HEK293 (cell line): ENCODE measurements around the gene CDC42EP1.

Experiments
- BCL11B ChIP-seq: fragments of 450-650 bp; formaldehyde crosslinking; IDR thresholded peaks from 2 replicates; pipeline ENCODE4 v1.5.1; 2016; ENCODE audit warnings: low read depth, missing biosample characterization, missing genetic modification characterization
- ZNF114 ChIP-seq: fragments of 450-650 bp; formaldehyde crosslinking; IDR thresholded peaks from 2 replicates; pipeline ENCODE4 v1.5.0; 2017; ENCODE audit warnings: missing biosample characterization, missing genetic modification characterization
- ZNF324 ChIP-seq: fragments of 450-650 bp; formaldehyde crosslinking; IDR thresholded peaks from 2 replicates; pipeline ENCODE4 v1.5.1; 2016; ENCODE audit warnings: missing biosample characterization, missing genetic modification characterization
- TF ChIP-seq, protein P1 (sequence below): fragments of 450-650 bp; formaldehyde crosslinking; IDR thresholded peaks from 2 replicates; pipeline ENCODE4 v1.5.1; 2016; ENCODE audit warnings: missing biosample characterization, missing genetic modification characterization

DNA sequence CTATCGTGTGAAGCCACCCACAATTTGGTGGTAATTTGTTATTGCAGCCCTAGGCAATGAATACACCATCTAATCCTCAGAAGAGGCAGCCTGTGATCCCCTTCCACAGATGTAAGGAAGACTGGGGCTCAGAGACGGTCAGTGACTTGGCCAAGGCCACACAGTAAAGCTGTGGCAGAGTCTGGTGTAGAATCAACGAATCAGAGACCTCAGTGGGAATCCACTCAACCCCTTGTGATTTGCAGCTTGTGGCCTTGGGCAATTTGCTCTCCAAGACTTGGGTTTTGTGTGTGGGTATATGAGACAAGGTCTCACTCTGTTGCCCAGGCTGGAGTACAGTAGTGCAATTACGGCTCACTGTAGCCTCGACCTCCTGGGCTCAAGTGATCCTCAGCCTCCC, 17.7 kb downstream of the CDC42EP1 start:
- no peak for TF ChIP-seq ZNF114 (tag by site-specific recombination)
- TF ChIP-seq, protein P1, sequence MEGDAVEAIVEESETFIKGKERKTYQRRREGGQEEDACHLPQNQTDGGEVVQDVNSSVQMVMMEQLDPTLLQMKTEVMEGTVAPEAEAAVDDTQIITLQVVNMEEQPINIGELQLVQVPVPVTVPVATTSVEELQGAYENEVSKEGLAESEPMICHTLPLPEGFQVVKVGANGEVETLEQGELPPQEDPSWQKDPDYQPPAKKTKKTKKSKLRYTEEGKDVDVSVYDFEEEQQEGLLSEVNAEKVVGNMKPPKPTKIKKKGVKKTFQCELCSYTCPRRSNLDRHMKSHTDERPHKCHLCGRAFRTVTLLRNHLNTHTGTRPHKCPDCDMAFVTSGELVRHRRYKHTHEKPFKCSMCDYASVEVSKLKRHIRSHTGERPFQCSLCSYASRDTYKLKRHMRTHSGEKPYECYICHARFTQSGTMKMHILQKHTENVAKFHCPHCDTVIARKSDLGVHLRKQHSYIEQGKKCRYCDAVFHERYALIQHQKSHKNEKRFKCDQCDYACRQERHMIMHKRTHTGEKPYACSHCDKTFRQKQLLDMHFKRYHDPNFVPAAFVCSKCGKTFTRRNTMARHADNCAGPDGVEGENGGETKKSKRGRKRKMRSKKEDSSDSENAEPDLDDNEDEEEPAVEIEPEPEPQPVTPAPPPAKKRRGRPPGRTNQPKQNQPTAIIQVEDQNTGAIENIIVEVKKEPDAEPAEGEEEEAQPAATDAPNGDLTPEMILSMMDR (tag by site-specific recombination): no peak
- TF ChIP-seq ZNF324 (tag by site-specific recombination): no peak
- no peak for TF ChIP-seq BCL11B (tag by site-specific recombination)
